Astrocyte of the cerebellum (primary cell): ENCODE results near the gene RCC2.

Experiments
- DNase-seq: peaks from one replicate; pipeline ENCODE4 v3.0.0-alpha.2; 2011; ENCODE audit warnings: low read depth
- H3K4me3 ChIP-seq: 2 replicates; pipeline ENCODE4 v1.5.1; 2011; ENCODE audit warnings: mild to moderate bottlenecking, low read depth, low read length, moderate library complexity
- CTCF ChIP-seq: IDR thresholded peaks from 2 replicates; pipeline ENCODE4 v1.5.1; 2012; ENCODE audit warnings: low read length, low read depth, moderate library complexity, mild to moderate bottlenecking; ENCODE audit errors: missing control alignments
- in situ Hi-C: cut with HindIII; loops from 2 replicates; pipeline ENCODE4 v1.10.0; 2017; ENCODE audit warnings: low sequenced_read_pairs

Gene RCC2

DNA sequence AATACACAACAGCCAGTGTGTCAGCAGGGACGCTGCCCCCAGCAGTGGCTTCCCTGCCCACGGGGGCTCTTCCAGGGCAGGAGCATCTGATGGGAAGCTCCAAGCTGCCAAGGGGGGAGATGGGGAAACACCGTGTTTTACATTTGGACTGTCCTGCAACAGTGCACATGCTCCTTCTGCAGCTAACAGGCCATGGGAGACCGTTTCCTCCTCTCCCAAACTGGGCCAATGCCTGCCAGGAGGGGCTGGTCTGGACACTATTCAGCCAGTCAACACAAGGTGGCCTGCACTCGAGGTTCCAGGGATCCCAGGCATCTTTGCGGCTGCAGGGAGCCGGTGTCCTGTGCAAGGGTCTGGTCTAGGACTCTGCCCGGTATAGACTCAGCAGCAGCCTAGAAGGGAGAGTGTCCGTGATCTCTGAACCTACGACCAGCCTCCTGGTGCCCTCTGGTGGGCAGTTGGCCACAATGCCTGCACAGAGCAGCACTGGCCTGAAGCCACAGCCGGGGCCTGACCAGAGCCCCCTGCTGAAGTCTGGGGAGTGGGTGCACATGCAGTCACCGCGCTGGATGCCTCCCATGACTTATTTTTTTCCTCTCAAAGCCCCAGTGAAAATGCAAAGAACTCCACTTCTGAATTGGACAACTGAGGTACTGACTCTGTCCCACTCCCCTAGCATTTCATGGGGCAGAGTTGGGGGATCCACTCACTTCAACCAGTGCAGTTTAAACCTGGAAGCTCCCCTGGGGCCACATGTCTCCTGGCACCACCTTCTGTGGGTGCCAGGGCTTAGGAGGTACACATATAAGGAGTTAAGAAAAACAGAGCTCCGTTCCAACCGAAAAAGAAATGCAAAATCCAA, 33.3 kb downstream of the RCC2 start:
- TF ChIP-seq CTCF = peak; percentile 88
- no peak overlapping the region for H3K4me3 ChIP-seq
- peak; percentile 27 for DNase-seq
- in situ Hi-C loops = no loop called here

DNA sequence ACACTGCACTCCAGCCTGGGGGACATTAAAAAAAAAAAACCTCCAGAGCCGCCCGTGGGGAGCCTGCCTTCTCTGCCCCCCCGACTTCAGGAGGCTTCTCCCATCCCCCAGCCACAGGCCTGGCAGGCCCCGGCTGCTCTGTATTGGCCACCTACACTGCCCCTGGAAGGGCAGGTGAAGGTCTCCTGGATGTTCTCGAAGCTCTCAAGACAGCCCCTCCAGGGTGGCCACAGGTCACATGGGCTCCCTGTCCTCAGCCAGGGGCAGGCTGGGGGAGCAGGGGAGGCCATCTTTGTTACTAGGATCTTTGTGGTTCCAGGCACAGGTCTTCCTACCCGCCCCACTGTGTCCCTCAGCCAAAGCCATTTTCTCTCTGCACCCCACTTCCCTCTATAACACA, 34.7 kb downstream of the RCC2 start:
- no peak for DNase-seq
- in situ Hi-C loops = no loop called here
- no peak overlapping the region for H3K4me3 ChIP-seq
- no peak for TF ChIP-seq CTCF

GRCh38 chr1:17404034-17404684, 35.3 kb downstream of the RCC2 start:
- TF ChIP-seq CTCF = no peak
- no peak for DNase-seq
- in situ Hi-C loops = no loop called here
- H3K4me3 ChIP-seq = no peak overlapping the region

DNA sequence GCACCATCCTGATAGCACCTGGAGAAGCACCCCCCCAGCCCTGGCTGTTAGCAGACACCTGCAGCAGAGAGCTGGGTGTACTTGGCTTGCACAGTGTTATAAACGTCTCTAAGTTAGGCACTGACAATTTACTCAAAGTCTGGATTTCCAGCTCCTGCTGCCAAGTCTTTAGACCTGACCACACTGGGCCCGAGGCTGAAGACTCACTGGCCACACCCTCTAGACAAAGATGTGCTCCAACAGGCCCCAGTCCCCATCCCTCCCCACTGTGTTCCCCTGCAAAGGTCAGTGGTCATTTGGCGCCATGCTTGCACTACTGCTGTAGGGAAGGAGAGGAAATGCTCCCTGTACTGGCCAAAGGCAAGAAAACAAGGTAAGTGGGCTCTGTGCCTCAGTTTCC, 36.4 kb downstream of the RCC2 start:
- no peak for TF ChIP-seq CTCF
- H3K4me3 ChIP-seq = no peak overlapping the region
- DNase-seq = no peak
- in situ Hi-C loops = no loop called here

GRCh38 chr1:17401841-17402240, 37.6 kb downstream of the RCC2 start:
- in situ Hi-C loops = no loop called here
- H3K4me3 ChIP-seq = no peak overlapping the region
- no peak for DNase-seq
- no peak for TF ChIP-seq CTCF

DNA sequence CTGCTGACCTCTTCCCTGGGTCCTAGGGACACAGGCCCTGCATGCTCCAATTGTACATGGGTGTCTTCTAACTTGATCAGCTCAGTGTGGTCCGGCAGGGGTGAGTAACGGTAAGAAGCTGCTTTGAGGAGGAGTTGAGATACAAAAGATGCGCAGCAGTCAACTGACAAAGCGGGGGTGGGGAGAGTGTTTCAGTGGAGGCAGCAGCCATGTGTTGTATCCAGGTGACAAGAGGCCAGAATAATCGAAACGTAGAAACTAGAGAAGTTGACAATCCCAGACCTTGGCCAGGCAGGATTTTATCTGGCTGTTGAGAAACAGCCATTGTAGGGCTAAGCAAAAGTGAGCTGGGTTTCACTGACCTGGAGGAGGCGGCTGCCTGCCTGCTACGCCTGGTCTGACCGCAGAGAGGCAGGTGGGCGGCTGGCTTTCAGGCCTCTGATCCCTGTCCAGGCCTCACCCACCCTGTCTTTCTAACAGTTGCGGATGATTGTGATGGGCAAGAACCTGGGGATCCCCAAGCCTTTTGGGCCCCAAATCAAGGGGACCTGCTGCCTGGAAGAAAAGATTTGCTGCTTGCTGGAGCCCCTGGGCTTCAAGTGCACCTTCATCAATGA, 38.6 kb downstream of the RCC2 start:
- no peak for DNase-seq
- in situ Hi-C loops = no loop called here
- H3K4me3 ChIP-seq = no peak overlapping the region
- no peak for TF ChIP-seq CTCF
